K562 (cell line): ENCODE measurements around the gene RPL10A. TPM values are rescaled to one million over a fixed set of nuclear protein-coding genes. Genes with fewer than 3 reads are reported as not detected.

Experiments
- ARID3B ChIP-seq: fragments of 250-450 bp; sonication (Bioruptor Pico); IDR thresholded peaks from 2 replicates; pipeline ENCODE4 v1.4.0; 2020; ENCODE audit warnings: borderline replicate concordance
- ARNT ChIP-seq, 2 experiments: fragments of 450-650 bp; IDR thresholded peaks; 2 replicates each; pipeline ENCODE4 v1.6.1; 2016; ENCODE audit warnings: mild to moderate bottlenecking in 1 of 2
- ATF1 ChIP-seq, 2 experiments: fragments of 450-650 bp in 1 of 2; IDR thresholded peaks; 2 replicates each; pipeline ENCODE4 v1.6.1; 2016; ENCODE audit warnings: missing compliant biosample characterization in 1 of 2, missing genetic modification characterization in 1 of 2
- DIDO1 ChIP-seq: fragments of 450-650 bp; IDR thresholded peaks from 2 replicates; pipeline ENCODE4 v1.6.1; 2016; ENCODE audit warnings: low read depth, missing biosample characterization, missing genetic modification characterization
- ETV5 ChIP-seq: sonication (generic); formaldehyde crosslinking; IDR thresholded peaks from 2 replicates; pipeline ENCODE4 v1.4.0; 2020; ENCODE audit warnings: low read depth, mild to moderate bottlenecking, missing genetic modification reagents
- MLLT1 ChIP-seq, 2 experiments: fragments of 450-650 bp; IDR thresholded peaks; 2 replicates each; pipeline ENCODE4 v1.6.1; 2016
- NR2C1 ChIP-seq, 2 experiments: fragments of 450-650 bp; IDR thresholded peaks; 2 replicates each; pipeline ENCODE4 v1.6.1; 2017; ENCODE audit warnings: mild to moderate bottlenecking in 2 of 2, antibody characterized with exemption in 1 of 2, inconsistent platforms in 1 of 2, missing compliant biosample characterization in 1 of 2, missing genetic modification characterization in 1 of 2
- NR3C1 ChIP-seq: sonication (generic); formaldehyde crosslinking; IDR thresholded peaks from 2 replicates; pipeline ENCODE4 v1.8.1; 2022; ENCODE audit warnings: missing genetic modification reagents
- SMARCE1 ChIP-seq: fragments of 450-650 bp; IDR thresholded peaks from 2 replicates; pipeline ENCODE4 v1.7.1; 2016; ENCODE audit warnings: mild to moderate bottlenecking
- SRF ChIP-seq, 2 experiments: fragments of 250-450, 450-650 bp in 1 of 2; sonication (Bioruptor Pico) in 1 of 2; sonication (generic) in 1 of 2; formaldehyde crosslinking; IDR thresholded peaks; 2 replicates each; pipeline versions ENCODE4 v1.5.0 to v1.5.1; 2020 to 2022; ENCODE audit warnings: mild to moderate bottlenecking in 1 of 2, missing genetic modification reagents in 1 of 2
- TAF15 ChIP-seq: fragments of 200-400 bp; formaldehyde crosslinking; IDR thresholded peaks from 2 replicates; pipeline ENCODE4 v1.6.1; 2017; ENCODE audit warnings: mild to moderate bottlenecking, low read depth, low read length, moderate library complexity
- THAP12 ChIP-seq: fragments of 250-450 bp; sonication (Bioruptor Pico); IDR thresholded peaks from 2 replicates; pipeline ENCODE4 v1.9.0; 2021; ENCODE audit warnings: mild to moderate bottlenecking, inconsistent platforms
- TRIM25 ChIP-seq: fragments of 450-650 bp; IDR thresholded peaks from 2 replicates; pipeline ENCODE4 v1.7.0; 2016; ENCODE audit warnings: borderline replicate concordance
- ZZZ3 ChIP-seq: fragments of 450-650 bp; IDR thresholded peaks from 2 replicates; pipeline ENCODE4 v1.6.1; 2016; ENCODE audit warnings: antibody characterized with exemption, mild to moderate bottlenecking, moderate library complexity
- polyA plus RNA-seq, 8 experiments: library from polyadenylated mRNA; depleted of rRNA in 4 of 8; stranded (reverse) in 5 of 8; unstranded in 3 of 8; fragments of >200 nt; fragmentation: Nextera tagmentation in 2 of 8; fragmentation: Illumina TruSeq in 1 of 8; extraction: Ambion mirVana in 2 of 8; extraction: Trizol in 1 of 8; gene quantifications; 2 replicates each; pipeline versions ENCODE4 v1.2.1 to v1.2.3, GENCODE V29; 2011 to 2014; ENCODE audit warnings: inconsistent platforms in 1 of 8, missing spikeins in 1 of 8
- total RNA-seq, 7 experiments: library from RNA; depleted of rRNA in 6 of 7; stranded (reverse); fragments of >200 nt in 6 of 7; fragmentation: Illumina TruSeq in 2 of 7; extraction: Trizol in 2 of 7; gene quantifications; 2 replicates each; pipeline versions ENCODE4 v1.2.1 to v1.2.3, GENCODE V29; 2011 to 2021; ENCODE audit warnings: low replicate concordance in 1 of 7
- TF ChIP-seq, protein P1 (sequence below), 2 experiments: fragments of 450-650 bp in 1 of 2; IDR thresholded peaks; 2 replicates each; pipeline ENCODE4 v1.6.1; 2011 to 2017; ENCODE audit warnings: low read depth in 2 of 2, antibody characterized with exemption in 1 of 2, borderline replicate concordance in 1 of 2, low read length in 1 of 2, mild to moderate bottlenecking in 1 of 2, mixed read lengths in 1 of 2; ENCODE audit not compliant: control insufficient read depth in 1 of 2

Gene RPL10A
- total and polyA plus RNA-seq, 9 of the 15 experiments (the other 6 are each of a cell fraction or from before 2014, with no cell fraction given), result 1,589 to 3,237 (median 2,116) TPM

- no peak for TF ChIP-seq TRIM25
- TF ChIP-seq ARID3B (CRISPR knock-in tag), result no peak
- TF ChIP-seq DIDO1 (tag), result no peak
- TF ChIP-seq SRF (CRISPR knock-in tag; IDR thresholded peaks at IDR 0.05), result peak; percentile 78 to 98; a peak in 3 of 4 replicates
- no peak for TF ChIP-seq THAP12 (CRISPR knock-in tag)
- no peak for TF ChIP-seq ARNT (IDR thresholded peaks at IDR 0.05)
- TF ChIP-seq NR3C1, result no peak
- TF ChIP-seq, protein P1, sequence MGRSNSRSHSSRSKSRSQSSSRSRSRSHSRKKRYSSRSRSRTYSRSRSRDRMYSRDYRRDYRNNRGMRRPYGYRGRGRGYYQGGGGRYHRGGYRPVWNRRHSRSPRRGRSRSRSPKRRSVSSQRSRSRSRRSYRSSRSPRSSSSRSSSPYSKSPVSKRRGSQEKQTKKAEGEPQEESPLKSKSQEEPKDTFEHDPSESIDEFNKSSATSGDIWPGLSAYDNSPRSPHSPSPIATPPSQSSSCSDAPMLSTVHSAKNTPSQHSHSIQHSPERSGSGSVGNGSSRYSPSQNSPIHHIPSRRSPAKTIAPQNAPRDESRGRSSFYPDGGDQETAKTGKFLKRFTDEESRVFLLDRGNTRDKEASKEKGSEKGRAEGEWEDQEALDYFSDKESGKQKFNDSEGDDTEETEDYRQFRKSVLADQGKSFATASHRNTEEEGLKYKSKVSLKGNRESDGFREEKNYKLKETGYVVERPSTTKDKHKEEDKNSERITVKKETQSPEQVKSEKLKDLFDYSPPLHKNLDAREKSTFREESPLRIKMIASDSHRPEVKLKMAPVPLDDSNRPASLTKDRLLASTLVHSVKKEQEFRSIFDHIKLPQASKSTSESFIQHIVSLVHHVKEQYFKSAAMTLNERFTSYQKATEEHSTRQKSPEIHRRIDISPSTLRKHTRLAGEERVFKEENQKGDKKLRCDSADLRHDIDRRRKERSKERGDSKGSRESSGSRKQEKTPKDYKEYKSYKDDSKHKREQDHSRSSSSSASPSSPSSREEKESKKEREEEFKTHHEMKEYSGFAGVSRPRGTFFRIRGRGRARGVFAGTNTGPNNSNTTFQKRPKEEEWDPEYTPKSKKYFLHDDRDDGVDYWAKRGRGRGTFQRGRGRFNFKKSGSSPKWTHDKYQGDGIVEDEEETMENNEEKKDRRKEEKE (IDR thresholded peaks at IDR 0.05; ENCODE audit: borderline replicate concordance in 1 of 2, control insufficient read depth in 1 of 2, low read depth in 2 of 2, low read length in 1 of 2), result no peak
- TF ChIP-seq NR2C1 (IDR thresholded peaks at IDR 0.05), result no peak
- TF ChIP-seq NR2C1 (tag; IDR thresholded peaks at IDR 0.05), result no peak
- TF ChIP-seq SMARCE1, result peak; percentile 18; the same call in 1 of the 2 replicates
- TF ChIP-seq ZZZ3, result no peak
- no peak for TF ChIP-seq TAF15
- TF ChIP-seq ETV5 (CRISPR knock-in tag), result no peak
- no peak for TF ChIP-seq MLLT1 (IDR thresholded peaks at IDR 0.05)
- no peak for TF ChIP-seq ATF1 (CRISPR knock-in tag; IDR thresholded peaks at IDR 0.05)
- TF ChIP-seq ATF1 (tag; IDR thresholded peaks at IDR 0.05), result peak; percentile 63; the same call in 1 of the 2 replicates
Measured at GRCh38 chr6:35489995-35490791, 22.0 kb downstream of the RPL10A start (continued).
